Suppressor macrophage treated with lipopolysaccharide for 1 hour (primary cell): ENCODE measurements around the gene IL1B.
A peak's percentile ranks its signal among the peaks of the same experiment; 100 is the strongest.

Source experiments
- DNase-seq, 3 donors: peaks; one replicate each; pipeline ENCODE4 v3.0.0-alpha.2; 2020 to 2022

The IL1B gene

GRCh38 chr2:112829101-112829960, 7.2 kb downstream of the IL1B start:
- peak; percentile 86 to 93 (median 92) for DNase-seq

- DNase-seq: peak; percentile 59 to 88 (median 77)
These were observed 8.3 kb downstream of the IL1B start for GRCh38 chr2:112828251-112828691.

GRCh38 chr2:112827604-112828185, 8.9 kb downstream of the IL1B start:
- peak in 2 of 3 donors; percentile 58 to 72 for DNase-seq

- peak; percentile 39 to 59 (median 46) for DNase-seq
These were observed 9.6 kb downstream of the IL1B start for GRCh38 chr2:112827009-112827408.

DNA sequence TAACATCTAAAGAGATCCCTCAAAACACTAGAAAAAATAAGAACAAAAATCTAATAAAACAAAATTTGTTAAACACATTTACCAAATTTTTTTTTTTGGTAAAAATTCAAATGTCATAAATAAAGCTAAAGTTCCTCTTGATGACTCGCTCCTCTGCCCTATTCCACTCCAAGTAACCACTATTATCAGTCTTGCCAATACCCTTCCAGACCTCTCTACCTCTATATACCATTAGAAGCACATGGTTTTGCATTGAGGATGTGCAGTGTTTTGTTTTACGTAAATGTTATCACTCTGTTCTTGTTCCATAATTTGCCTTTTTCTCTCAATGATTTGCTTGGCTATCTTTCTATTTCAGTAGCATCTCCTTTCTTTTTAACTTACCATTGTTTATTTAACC, 10.9 kb downstream of the IL1B start:
- DNase-seq: peak in 2 of 3 donors; percentile 45 to 66

DNA sequence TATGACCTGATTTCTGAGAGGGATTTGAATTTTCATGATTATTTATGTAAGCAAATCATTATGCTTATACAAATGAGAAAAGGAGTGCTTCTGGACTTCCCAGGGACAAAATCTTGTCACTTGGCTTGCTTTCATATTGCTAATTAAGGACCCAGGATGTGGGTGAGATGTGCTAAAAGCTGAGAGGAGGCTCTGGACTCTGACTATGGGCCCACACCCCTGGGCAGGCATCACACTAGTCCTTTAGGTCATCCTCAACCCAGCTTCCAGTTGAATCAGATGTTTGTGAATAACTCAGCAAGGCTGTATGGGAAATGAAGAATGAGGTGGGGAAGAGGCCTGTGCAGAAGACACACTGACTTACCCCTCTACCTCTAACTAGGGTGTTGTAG, 11.9 kb downstream of the IL1B start:
- DNase-seq: peak in 2 of 3 donors; percentile 36 to 53

DNA sequence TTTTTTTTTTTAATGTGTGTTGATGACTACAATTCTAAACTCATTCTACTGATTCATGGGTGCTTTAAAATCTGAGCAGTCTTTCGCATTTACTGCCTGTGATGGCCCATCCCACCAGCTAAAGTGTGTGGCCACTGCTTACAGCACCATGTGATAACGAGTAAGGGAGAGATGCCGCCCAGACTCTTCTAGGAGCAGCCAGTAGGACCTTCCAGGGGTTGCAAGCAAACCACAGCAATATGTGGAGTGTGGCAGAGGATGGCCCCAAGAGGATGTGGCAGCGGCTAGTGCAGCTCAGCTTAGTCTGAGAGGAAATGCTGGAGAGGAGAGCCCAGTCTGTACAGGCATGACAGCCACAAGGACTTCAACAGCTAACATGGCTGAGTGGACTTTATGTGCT, 14.9 kb downstream of the IL1B start:
- DNase-seq: peak in 2 of 3 donors; percentile 25 to 48

GRCh38 chr2:112821142-112821541, 15.4 kb downstream of the IL1B start:
- DNase-seq: no peak

DNA sequence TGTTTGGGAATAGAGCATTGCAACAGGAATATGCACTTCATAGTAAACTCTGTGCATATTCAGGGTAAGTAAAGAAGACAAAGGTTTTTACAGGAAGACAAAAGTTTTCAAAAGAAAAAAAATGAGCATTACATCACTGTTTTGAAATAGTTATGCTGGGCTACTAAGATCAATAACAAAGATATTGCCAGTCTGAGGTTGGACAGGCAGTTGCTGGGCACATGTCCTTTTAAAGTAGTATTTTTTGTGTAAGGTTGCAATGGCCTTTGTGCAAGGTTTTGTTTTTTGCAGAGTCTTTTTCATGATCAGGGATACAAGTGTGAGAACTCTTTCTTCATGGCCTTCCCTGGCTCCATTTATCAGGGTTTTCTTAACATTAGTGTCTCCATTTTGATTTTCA, 16.2 kb downstream of the IL1B start:
- no peak for DNase-seq

- no peak for DNase-seq
These were observed 17.5 kb downstream of the IL1B start for GRCh38 chr2:112819081-112819480.

DNA sequence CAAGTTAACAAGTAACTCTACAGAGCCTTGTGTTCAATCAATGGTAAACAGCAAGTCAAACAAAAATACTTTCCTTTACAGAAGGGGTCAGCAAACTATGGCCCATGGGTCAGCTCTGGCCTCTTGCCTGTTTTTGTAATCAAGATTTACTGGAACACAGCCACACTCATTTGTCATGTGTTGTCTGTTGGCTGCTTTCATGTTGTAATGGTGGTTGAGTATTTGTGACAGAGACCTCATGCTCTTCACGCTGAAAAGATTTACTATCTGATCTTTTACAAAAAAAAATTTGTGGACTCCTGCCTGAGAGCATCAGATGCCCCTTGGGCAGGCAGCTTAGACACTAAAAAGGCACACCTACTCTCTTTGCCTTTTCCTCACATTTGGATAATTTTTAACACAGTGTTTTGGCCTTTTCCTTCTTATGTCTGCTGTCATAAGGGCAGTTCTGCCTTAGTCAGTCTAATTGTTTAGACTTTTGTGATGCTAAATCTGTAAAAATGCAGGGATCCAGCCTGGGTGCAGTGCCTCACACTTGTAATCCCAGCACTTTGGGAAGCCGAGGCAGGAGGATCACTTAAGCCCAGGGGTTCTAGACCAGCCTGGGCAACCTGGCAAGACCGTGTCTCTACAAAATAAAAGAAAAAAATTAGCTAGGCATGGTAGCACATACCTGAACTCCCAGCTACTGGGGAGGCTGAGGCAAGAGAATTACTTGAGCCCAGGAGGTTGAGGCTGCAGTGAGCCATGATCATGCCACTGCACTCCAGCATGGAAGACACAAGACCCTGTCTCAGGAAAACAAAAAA, 18.3 kb downstream of the IL1B start:
- DNase-seq: peak in 1 of 3 donors; percentile 23

GRCh38 chr2:112817082-112817689, 19.4 kb downstream of the IL1B start:
- no peak for DNase-seq

- no peak for DNase-seq
These were observed 22.3 kb downstream of the IL1B start for GRCh38 chr2:112814278-112814677.

GRCh38 chr2:112813280-112813966, 23.2 kb downstream of the IL1B start:
- DNase-seq: no peak

DNA sequence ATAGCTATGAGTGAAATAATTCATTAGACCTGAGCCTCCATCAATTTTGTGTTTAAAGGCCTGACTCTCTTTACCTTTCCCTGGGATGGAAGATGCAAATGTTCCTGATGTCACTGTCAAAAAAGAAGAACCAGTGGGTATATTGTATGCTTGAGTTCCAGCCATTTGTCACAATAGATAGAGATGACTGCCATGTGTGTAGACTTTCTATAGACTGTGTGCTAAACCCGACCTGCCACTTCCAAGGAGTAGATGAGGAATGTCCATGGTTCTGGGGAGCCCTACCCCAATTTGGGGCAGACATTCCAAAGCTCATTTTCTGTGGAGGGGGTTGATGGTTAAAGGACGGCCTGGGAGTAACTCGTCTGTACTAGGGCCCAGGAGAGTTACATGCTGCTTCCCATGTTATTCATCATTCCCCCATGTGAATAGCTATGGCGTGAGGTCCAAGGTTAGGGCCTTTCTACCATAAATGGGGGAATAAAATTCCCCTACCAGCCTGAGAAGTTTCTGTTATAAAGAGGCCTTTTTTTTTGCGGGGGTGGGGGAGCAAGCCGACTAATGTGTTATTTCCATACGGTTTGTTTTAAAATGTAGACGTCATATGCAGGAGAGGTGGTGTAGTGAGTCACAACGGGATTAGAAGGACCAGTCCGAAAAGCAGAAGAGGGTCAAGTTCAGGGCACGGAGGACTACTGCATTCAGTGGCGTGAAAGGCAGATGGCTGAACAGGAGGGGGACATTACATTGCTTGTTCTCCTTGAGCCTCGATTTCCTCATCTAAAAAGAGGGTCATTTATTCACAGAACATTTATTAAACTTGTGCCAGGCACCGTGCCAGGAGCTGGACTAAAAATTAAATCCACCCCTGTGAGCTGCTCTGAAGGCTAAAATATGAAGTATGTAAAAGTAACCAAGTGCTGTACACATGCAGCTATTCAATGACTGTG, 24.0 kb downstream of the IL1B start:
- peak; percentile 91 to 94 (median 91) for DNase-seq

DNA sequence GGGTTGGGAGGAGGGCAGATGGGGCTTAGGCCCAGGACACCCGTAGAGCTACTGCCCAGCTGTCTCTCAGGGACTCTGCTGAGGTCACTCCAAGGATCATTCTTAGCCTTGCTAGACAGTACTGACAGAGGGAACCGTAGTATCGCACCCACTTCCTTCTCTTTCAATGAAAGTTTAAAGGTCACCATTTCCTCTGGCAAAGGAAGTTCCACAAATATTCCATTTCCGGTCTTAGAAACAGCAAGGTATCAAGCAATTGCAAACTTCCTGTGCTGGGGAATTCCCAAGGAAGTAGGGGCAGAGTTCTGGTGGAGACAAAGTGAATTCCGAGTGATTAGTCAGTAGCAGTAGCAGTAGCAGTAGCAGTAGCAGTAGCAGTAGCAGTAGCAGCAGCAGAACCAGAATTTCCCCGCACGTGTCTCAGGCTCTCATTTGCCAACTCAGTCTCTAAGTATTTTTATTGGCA, 24.7 kb downstream of the IL1B start:
- DNase-seq: peak; percentile 88 to 99 (median 96)

- DNase-seq: no peak
These were observed 25.2 kb downstream of the IL1B start for GRCh38 chr2:112811276-112811831.

GRCh38 chr2:112809112-112809511, 27.5 kb downstream of the IL1B start:
- DNase-seq: no peak

DNA sequence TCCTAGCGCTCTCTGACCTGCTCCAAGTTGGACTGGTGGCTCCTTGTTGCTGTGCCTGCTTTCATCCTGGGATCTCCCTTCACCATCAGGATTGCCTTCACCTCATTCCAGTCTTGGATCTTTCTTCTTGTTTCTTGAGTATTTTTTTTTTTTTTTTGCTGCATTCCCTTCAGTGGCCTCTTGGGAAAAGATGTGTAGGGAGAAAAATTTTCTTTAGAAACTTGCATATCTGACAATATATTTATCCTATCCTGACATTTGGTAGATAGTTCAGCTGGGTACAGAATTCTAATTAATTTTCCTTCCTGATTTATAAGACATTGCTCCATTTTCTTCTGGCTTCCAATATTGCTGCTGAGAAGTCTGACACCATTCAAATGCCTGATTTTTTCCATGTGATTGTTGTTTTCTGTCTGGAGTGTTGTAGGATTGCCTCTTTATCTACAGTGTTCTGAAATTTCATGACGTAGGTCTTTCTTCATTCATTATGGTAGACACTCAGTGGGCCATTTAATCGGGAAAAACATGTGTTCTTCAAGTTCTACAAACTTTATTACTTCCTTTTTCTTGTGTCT, 29.3 kb downstream of the IL1B start:
- DNase-seq: no peak

DNA sequence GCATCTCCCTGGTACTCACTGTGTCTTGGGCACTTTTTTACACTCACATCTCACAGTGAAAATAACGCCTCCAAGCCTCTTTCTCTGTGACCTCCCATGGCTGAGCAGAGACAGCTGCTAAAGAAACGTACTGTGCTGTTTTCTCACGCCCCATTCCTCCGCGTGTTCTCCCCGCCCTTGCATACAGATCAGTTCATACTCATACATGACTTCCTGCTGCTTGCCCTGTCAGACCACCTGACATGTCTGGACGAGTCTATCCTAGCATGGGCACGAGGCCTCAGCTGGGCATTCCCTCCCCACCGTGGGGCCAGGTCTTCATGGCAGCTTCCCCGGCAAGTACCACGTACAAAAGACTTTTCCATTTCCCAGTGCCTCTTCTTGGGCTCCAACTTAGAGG, 31.0 kb downstream of the IL1B start:
- DNase-seq: no peak
